Midbrain (tissue), 1 donor: ENCODE results near the gene SLC1A2.

ENCODE experiments used
- DNase-seq: peaks from one replicate; lab custom pipeline; 2025; lab: John Stamatoyannopoulos, UW

Gene SLC1A2

DNA sequence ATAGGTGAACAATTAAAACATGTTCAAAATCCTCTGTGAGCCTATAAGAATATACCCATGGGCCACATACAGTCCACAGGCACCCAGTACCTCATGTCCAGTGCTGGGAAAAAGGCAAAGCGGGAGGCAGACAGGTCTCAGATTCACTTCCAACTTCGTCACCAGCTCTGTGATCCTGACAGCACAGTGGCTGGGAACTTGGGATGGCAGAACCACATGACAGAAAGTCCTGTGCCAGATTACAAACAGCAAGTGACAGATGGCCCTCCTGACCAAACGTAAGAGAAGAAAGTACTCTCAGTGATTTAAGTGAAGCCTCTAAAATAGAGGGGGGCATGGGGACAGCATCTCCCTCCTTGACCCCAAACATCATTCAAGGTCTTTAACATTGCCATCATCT lies 5.8 kb downstream of the SLC1A2 start:
- DNase-seq, result no peak

DNA sequence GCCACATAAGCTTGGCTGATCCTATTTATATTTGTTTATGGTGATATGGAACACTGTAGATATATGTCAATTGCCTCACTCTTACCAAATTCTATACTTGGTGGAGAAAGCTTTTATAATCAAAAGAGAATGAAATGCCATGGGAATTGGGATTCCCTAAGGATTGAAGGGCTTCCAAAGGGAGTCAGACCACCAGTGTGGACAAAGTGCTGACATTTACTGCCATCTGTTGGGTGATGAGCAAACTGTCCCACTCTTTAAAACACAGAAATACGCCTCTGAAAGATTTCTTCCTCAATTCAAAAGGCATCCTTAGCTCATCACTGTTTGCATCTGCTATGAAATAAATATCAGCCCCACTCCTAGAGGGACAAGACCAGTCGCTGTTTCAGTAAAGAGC lies 7.1 kb downstream of the SLC1A2 start:
- peak; percentile 21 for DNase-seq

DNA sequence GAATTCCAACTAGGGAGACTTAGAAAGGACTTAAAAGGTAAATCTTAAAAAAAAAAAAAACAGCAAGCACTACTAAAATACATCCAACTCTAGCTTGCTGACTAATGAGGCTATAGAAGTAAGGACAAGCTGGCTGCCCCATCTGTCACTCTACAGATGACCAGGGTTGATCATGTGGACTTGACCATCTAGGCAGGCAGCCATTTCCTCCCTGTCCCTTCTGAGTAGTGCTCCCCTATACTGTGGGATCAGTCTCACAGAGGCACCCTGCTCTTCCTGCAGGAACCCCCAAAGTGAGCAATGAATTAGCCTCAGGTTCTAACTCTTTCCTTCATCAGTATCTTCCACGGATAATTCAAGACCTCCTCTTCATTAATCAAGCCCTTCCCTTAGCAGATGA lies 12.3 kb downstream of the SLC1A2 start:
- DNase-seq, result no peak

DNA sequence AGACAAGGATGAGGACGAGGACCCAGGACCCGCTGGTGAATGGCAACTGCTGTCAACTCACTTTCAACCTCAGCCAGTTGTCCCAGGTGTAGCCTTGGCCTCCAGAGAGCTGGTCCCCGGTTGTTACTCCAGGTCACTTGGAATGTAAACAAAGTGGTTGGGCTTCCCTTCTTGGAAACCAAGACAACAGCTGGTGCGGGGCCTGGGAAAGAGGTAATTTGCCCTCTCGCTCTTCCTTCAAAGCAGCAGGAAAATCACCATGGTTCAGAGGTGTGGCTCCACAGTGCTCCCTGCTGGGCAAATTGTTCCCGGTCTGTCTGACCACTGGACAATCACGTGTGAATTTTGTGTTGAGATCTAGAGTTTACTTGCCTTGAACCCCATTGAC lies 15.0 kb downstream of the SLC1A2 start:
- peak; percentile 45 for DNase-seq

DNA sequence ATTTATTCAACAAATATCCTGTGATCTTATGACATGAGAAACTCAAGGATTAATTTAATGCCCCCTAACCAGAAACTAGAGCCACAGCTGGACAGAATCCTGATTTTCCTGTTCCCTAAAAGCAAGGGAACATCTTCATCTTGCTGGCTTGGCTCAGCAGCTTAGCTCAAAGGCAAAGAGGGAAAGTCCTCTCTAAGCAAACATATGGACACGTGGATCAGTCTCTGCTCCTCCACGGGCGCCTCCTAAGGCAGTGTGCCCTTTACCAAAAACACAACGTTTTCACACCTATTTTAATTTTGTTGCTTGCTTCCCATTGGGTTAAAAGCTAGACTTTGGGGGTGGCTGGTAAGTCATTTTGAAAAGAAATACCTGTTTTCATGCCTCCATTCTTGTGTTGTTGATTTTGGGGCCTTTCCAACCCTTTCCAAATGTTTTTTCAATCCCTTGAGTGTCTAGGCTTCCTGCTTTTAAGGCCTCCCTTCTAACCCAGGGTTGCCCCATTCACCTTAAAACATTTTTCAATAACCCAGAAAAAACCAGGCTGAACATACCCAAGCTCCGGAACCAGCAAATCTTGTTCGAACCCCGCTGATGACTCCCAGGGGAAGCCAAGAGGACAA lies 15.5 kb downstream of the SLC1A2 start:
- no peak for DNase-seq

DNA sequence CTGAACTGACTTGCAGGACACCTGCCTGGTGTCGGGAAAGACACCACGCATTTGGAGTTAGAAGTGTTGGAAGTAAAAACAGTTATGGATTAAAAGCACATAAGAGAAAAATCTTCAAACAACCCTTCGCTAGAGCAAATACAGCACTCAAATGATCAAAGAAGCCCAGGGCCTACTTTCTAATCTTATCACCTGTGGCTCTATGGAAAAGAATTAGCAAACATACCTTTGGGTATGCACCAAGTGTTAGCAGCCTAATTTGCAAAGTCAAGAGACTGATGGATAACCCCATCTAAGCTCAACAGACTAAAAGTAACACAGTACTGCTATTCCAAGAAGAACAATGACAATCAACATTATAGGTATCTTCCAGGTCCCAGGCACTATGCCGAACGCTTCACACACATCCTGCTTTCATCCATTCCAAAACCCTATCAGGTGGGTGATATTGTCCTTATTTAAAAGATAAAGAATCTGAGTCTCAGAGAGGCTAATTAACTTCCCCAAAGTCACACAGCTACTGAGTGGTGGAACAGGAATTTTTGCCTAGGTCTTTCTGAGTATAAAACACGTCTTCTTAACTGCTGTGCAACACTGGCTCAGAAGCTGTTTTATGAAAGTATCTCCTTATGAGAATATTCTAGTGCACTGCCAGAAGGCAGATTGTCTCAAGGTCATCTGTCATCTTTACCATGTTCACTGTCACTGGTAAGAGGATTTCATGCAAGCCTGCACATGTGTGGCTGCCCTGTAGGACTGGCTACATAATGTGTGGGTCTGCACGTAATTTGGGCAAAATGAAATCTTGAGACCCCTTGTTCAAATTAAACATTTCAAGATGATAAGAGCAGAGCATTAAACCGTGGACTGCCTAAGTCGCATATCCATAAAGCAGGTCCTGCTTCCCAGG lies 16.4 kb downstream of the SLC1A2 start:
- no peak for DNase-seq

DNA sequence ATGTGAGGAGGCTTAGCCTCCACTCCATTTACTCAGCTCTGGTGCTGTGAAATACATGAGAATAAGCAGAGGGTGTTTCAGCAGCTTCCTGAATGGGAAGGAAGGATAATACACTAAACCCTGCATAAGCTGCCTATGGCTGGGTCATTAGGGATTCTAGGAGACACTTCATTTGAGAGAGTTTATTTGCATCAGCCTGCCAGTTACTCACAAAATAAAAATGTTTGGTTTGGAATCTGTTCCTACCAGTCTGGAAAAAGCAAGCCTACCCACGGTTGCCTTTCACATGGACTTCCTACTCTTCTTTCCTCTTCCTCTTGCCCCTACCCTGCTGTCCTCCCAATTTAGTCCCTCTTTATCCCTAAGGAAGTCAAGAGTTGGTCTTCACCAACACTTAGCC lies 20.5 kb downstream of the SLC1A2 start:
- DNase-seq, result no peak

DNA sequence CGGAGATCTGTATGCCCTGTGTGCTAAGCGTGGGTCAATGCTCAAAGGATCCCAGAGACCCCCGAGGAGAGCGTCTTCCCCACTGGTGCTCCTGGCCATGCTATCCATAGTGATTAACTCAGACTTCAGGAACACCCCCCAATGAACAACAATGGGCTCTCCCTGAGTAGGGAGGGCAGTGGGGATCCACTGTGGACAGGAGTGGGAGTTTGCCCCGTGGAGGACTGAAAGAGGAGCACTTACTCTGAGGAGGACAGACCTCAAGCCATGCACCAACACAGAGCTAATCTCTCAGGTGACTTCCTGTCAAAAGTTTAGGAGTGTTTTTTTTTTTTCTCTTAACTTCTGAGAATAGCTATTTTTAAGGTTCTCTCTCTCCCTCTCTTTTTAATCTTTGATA lies 24.4 kb downstream of the SLC1A2 start:
- no peak for DNase-seq

DNA sequence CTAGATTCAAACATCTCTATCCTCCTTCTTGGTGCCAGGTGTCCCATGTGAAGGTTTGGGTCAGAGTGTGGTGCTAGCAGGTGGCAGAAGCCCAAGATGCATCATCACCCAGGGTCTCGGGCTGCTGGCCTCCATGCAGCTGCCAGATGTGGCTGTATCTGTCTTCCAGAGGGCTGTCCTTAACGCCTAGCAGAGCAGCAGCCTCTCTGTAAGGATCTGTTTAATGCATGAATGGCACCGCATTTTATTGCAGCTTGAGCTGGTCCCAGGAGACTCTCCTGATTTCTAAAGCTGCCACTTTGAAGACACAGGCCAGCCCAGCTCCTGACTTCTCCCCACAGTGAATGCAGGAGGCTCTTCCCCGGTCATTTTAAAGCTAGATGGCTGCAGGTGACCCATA lies 26.3 kb downstream of the SLC1A2 start:
- no peak for DNase-seq

DNA sequence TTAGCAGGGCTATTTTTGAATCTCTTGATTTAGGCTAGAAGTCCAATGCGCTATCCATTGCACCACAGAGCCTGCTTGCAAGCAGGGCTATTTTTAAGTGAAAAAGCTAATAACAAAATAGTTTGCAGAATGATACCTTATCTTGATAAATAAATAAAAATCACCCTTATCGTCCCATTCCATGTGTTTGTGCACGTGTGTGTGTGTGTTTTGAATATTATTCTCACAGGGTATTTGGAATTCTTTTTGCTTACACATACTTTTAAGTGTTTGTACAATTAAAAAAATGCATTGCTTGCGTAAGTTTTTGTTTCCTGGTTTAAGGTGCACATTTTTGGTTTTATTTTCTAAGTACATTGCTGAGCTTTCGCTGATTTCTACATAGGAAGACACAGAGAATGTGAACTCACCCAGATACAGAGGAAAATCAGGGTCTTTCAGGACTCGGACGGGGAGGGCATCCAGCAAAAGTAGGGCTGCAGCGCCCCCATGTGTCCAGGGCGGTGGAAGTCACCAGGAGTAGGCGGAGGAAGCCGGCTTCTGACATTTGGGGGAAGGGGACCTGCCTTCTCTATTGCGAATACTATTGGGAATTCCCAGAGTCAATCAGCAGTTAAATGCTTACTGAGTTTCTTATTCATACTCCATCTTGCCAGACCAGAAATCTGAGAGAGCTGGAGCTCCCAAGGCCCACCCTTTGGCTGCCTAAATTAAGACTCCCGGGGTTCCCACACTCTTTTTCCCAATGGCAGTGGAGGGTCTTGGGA lies 27.3 kb downstream of the SLC1A2 start:
- DNase-seq, result peak; percentile 78

DNA sequence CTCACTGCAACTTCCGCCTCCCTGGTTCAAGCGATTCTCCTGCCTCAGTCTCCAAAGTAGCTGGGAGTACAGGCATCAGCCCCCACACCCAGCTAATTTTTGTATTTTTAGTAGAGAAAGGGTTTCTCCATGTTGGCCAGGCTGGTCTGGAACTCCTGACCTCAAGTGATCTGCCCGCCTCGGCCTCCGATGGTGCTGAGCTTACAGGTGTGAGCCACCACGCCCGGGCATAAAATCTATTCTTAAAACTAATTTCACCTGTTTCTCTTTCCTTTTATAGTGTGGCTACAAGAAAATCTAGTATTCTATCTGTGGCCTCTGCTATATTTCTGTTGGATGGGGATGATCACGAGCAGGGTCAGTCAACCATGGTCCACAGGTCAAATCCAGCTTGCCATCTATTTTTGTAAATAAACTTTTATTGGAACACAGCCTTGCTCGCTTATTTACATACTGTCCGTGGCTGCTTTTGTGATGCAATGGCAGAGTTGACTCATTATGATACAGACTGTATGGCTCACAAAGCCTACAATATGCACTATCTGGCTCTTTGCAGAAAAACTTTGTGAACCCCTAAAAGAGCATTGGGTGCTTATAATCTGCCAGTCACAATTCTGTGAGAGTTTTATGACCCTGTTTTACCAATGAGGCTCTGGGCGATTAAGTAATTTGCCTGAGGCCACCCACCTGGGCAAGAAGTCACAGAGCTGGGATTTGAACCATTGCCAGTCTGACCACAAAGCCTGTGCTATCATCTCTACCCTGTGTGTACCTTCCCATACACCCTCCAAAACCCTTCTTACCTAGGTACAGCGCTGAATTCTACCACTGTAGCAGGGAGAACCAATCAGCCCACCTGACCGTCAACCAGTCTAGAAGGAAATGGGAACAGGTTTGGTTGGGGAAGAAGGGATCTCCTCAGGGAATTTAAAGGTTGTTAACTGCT lies 28.3 kb downstream of the SLC1A2 start:
- no peak for DNase-seq

DNA sequence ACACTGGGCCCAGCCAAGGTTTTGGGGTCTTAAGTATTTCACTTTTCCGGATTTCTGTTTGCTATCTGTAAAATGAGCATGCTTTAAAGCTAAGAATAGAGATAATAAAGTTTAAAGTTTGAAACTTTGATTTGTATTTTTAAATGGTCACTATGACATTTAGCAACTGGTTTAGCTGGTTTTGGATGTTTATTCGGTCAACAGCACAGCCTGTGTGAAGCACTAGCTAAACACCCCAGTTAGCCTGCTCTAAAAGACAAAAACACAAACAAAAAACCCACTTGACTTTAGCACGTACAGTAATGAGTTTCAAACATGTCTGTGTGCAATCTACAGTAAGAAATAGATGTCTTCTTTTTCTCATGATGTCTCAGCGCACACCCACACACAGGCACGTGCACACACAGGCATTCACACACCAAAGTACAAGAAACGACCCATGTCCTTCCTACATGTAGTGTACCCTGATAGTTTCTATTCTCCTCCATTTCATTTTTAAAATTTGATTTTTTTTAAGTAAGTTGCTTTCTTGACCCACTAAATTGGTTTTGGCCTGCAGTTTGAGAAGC lies 29.4 kb downstream of the SLC1A2 start:
- no peak for DNase-seq

DNA sequence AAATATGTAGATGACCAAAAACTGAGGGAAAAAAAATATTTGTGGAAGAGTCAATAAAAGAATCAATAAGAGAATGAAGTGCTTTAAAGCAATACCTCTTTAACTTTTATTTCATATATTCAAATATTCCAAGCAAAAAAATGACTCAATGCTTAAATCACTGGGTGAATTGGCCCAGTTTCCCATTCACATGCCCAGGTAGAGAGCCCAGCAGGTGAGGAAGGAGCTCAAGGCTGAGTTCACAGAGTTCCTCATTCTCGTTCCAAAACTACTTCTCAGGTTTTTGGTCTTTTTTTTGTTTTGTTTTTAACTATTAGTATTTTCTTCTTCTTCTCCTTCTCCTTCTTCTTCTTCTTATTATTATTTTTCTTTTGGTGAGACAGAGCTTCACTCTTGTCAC lies 30.2 kb downstream of the SLC1A2 start:
- DNase-seq, result no peak

DNA sequence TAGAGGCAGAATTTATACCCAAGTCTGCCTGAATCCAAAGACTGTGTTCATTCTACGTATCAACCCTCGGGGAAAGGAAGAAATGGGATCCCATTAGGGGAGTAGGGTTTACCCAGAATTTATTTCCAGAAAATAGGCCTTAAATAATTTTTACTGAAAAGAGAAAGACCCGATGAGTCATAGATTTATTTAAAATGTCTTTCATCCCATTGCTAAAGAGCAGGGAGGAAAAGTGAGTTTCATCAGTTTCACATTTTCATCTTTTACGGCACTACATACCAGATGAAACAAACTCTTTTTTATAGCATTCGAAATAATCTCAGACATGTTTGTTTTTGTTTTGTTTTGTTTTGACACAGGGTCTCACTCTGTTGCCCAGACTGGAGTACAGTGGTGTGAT lies 31.3 kb downstream of the SLC1A2 start:
- DNase-seq, result no peak

DNA sequence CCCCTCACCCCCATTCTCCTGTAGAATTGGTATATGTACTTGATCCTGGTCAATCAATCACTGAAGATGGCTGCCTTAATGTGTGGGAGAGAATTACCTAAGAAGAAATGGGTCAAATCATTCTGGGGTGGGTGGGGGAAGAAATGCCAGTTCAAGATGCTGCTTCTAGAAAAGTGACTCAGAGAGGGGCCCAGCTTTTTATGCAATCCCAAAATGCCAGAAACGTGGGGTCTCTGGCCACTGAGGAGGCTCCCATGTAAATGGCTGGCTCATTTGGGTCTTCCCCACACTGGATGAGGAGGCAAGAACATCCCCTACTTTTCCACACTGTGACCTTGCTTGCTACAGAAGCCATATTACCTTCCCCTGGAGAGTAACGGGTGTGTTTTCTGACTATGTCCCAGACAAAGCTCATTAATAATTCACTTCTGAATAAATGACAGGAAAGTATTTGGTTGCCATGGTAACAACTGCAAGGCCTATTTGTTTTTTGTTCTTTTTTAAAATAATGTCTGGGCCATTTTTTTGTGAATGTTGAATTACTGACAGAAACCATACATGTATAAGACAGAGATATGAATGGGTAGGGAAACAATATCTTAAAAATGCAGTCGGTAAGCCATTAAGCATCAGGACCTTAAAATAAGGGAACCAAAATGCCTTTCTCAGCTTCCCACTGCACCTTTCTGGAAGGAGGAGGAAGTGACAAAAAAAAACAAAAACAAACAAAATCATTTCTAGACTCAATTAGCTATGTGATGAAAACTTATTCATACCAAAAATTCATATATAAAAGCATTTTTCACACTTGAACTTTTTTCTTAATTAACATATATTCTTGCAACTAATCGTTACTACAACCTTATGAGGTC lies 32.0 kb downstream of the SLC1A2 start:
- DNase-seq, result no peak

DNA sequence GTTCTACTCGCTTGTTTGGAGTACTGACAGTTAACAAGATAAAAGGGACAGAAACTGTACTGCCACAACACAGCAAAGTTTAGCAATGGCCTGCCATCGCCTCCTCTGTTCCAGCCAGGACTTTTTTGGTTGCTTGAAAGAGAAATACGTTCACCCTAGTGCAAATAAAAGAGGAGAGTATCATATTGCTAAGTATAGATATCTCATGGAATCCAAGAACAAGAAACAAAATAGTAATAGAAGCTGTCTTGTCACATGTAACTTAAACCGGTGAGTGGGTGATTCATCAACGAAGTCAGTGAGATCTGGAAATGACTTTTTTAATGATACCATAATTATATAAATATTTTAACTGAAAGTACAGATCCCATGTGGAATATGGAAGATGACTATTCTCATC lies 35.4 kb downstream of the SLC1A2 start:
- DNase-seq, result no peak

DNA sequence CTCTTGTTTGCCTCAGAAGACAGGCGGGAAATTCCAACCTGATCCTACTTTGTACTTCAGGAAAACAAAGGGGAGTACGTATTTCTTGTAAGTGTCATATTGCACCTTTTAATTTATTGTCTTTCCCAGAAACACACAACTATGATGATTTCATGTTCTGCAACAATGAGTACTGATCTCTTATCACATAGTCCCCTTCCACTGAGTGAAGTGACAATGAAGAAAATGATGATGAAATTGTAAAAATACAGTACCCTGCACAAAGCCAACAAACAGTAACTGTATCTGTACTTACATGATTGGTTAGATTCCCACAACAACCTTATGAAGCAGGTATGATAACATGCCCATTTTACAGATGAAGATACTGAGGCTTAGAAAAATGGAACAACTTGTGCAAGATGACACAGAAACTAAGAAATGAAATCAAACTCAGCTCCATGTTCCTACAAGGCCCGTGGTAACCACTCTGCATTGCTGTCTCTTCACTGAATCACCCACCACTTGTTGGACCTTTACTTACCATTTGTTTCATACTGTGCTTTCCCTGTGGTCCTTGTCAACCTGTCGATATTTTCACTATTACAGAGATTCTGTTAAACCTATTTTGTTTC lies 37.5 kb downstream of the SLC1A2 start:
- no peak for DNase-seq

DNA sequence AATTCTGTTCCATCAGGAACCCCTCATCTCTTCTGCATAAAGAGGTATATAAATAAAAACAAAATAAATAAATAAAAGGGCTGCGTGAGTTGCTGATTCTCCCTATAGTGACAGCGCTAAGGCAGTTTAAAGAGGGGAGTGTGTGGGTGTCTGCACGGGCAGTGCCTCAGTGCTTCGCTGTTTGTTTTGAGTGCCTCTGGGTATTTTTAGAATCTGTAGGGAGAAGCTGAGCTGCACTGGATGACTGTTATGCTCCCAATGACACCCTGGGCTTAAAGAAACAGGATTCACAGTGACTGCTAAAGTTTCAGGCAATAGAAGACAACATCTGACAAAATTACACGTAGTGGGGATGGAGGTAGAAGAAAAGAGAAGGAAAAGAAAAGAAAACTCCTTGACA lies 38.8 kb downstream of the SLC1A2 start:
- no peak for DNase-seq

DNA sequence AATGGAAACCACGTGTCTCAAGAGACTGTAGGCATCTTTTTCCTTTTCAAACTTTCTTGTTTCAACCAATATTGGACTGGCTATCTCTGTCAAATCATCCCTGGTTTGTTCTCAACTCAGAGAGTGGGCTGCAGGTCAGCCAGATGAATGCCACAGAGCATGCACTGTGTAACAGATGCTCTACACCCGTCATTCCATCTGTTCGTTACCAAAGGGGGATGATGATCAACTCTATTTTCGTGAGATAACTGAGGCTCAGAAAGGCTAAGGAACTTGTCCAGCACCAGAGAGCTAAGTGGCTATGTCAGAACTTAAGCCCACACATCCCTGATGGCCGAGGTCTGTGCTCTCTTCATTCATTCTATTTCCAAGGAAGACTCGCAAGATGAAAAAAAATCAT lies 42.1 kb downstream of the SLC1A2 start:
- no peak for DNase-seq

DNA sequence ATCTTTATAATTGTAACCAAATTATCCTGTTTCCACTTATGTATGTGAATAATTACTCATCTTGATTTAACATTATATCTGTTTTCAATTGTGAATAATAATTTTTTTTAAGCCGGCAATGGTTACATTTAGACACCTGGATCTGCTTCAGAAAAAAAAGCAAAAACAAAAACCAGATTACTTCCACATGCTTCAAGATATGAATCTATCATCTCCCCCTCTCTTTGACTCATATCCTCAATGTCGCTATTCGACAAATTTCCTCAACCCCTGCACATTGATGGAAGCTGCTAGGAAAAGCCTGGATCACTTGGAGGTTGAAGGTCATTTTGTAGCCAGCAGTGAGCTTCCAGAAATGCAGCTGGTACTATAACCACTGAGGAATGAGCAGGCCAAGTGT lies 42.7 kb downstream of the SLC1A2 start:
- DNase-seq, result no peak
